ENCODE measurements around the gene CISD3.

Gene CISD3

DNA sequence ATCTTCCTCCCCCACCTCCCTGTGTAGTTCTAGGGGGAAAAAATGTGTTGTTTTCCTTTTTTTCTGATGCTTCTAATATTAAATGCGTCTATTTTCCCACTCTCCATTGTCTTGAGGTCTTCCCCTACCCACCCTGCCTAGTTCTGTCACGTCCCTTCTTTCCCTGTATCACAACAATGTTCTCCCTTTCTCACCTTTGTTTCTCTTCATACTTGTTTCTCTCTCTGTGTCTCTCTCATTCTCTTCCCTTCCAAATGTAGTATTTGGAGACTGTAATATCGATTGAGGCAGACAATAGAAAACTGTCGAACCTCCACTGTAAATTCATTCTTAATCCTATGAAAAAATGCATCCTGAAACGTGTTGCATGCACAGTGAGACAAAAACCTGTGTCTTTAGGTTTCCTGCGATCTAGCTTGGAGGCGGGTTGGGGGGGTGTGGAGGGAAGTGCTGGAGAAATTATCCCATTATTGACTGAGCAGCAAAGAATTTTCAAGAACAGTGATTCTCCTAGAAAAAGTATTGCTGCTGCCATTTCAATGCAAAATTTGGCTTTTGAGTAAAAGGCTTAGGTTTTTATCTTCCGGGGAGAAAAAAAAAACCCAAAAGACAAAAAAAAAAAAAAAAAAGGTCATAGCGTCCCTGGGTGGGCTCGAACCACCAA, 21.1 kb downstream of the CISD3 start:
- peak overlapping the region; percentile 84 for H3K4me3 ChIP-seq (ENCODE audit: insufficient read length, low read depth)
- no peak for DNase-seq (ENCODE audit: low read depth, low spot score)

DNA sequence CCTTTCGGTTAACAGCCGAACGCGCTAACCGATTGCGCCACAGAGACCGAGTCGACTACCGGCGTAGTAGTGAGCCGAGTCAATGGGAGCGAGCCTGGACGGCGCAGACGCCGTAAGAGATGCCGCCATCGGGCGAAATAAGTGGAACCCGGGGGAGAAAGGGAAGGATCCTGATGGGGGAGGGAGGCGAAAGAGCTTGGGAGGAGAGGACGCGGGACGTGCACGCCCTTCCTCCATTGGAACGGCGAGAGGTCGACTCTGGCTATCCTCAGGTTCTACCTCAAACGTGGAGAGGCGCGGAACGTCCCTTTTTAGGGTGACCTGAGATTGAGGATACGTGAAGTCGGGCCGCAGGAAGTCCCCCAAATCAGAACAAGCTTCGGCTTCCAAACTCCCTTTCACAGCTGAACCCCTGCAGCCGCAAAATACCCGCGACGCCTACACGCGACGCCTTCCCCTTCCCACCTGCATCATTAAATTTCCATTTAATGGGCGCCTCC, 21.7 kb downstream of the CISD3 start:
- no peaks in the 10 kb centered on the region for H3K9me3 ChIP-seq (ENCODE audit: insufficient read depth, low read length)

More for the DNA sequence above, 21.1 kb downstream of the CISD3 start:
- peaks cover 33% of the 10 kb centered on the region for H3K36me3 ChIP-seq (ENCODE audit: insufficient read depth, insufficient read length, low read length)
- TF ChIP-seq ZNF274 (IDR thresholded peaks at IDR 0.05; ENCODE audit: low read depth, low read length) (no peak), SUZ12 (IDR thresholded peaks at IDR 0.05; ENCODE audit: extremely low read depth, insufficient read depth, insufficient read length) (no peak), YY1 (IDR thresholded peaks at IDR 0.05; ENCODE audit: insufficient read depth, insufficient read length) (no peak)
- H3K4me1 ChIP-seq (ENCODE audit: insufficient read depth, insufficient read length) = peaks cover 8% of the 10 kb centered on the region
- no peaks in the 10 kb centered on the region for H3K9me3 ChIP-seq (ENCODE audit: insufficient read depth, low read length)
- peaks cover 17% of the 10 kb centered on the region for H3K27me3 ChIP-seq (ENCODE audit: insufficient read depth, insufficient read length)
- H3K9ac ChIP-seq (ENCODE audit: insufficient read length, low read depth) = peak overlapping the region; percentile 98

DNA sequence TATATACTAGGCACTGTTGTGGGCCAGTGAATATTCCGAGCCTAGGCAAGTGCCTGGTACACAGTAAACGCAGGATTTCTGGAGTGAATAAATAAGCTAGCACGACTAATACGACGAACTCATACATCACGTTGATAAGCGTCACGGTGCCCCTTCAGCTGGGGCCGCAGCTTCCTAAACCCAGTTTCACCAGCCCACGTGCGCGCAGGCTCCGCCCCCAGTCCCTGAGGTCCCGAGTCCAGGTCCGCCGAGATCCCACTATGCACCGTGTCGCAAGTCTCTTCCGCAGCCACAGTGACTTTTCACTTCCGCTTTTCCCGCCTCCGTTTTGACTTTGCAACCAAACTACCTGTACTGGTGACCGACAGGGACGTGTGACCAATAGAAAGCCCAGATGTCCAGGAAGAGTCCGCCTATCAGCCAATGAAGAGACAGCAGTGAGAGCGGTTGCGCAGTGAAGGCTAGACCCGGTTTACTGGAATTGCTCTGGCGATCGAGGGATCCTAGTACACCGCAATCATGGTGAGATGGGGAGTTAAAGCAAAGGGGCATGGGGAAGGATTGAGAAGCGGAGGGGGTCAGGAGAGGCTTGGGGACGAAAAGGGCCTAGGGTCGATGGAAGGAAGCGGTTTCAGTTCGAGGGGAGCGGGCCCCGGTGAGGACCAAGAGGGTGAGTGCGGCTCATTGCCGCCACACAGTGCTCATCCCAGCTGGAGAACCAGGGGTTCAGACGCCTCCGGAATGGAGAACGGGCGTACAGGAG, 22.3 kb downstream of the CISD3 start, which contains the start of gene PSMB3:
Gene PSMB3 (plus strand): TSS at position 434 of the 763 bp plus-strand sequence. CDS start 86 bp downstream, at position 520.
- Histone ChIP-seq H3K9ac (ENCODE audit: insufficient read length, low read depth) (peak within 1 kb of the TSS; percentile 100), H3K9me3 (ENCODE audit: insufficient read depth, low read length) (no peaks in the 10 kb centered on the region), H3K36me3 (ENCODE audit: insufficient read depth, insufficient read length, low read length) (peaks cover 42% of the 10 kb centered on the region), H3K4me3 (ENCODE audit: insufficient read length, low read depth) (peak within 1 kb of the TSS; percentile 100), H3K27me3 (ENCODE audit: insufficient read depth, insufficient read length) (peaks cover 17% of the 10 kb centered on the region), H3K4me1 (ENCODE audit: insufficient read depth, insufficient read length) (peaks cover 4% of the 10 kb centered on the region)
- TF ChIP-seq SUZ12 (IDR thresholded peaks at IDR 0.05; ENCODE audit: extremely low read depth, insufficient read depth, insufficient read length) = no peak
- TF ChIP-seq YY1 (IDR thresholded peaks at IDR 0.05; ENCODE audit: insufficient read depth, insufficient read length) = no peak
- TF ChIP-seq ZNF274 (IDR thresholded peaks at IDR 0.05; ENCODE audit: low read depth, low read length) = no peak
- DNase-seq (ENCODE audit: low read depth, low spot score) = peak; percentile 96

More for the DNA sequence above, 21.7 kb downstream of the CISD3 start:
- Histone ChIP-seq H3K4me3 (ENCODE audit: insufficient read length, low read depth) (peak overlapping the region; percentile 100), H3K27me3 (ENCODE audit: insufficient read depth, insufficient read length) (peaks cover 17% of the 10 kb centered on the region), H3K9ac (ENCODE audit: insufficient read length, low read depth) (peak overlapping the region; percentile 90), H3K36me3 (ENCODE audit: insufficient read depth, insufficient read length, low read length) (peaks cover 37% of the 10 kb centered on the region), H3K4me1 (ENCODE audit: insufficient read depth, insufficient read length) (peaks cover 4% of the 10 kb centered on the region)
- no peak for DNase-seq (ENCODE audit: low read depth, low spot score)
- no peak for TF ChIP-seq ZNF274 (IDR thresholded peaks at IDR 0.05; ENCODE audit: low read depth, low read length)
- TF ChIP-seq YY1 (IDR thresholded peaks at IDR 0.05; ENCODE audit: insufficient read depth, insufficient read length) = peak; percentile 19
- TF ChIP-seq SUZ12 (IDR thresholded peaks at IDR 0.05; ENCODE audit: extremely low read depth, insufficient read depth, insufficient read length) = no peak

- TF ChIP-seq SUZ12 (IDR thresholded peaks at IDR 0.05; ENCODE audit: extremely low read depth, insufficient read depth, insufficient read length) = no peak
- no peak for TF ChIP-seq ZNF274 (IDR thresholded peaks at IDR 0.05; ENCODE audit: low read depth, low read length)
- TF ChIP-seq YY1 (IDR thresholded peaks at IDR 0.05; ENCODE audit: insufficient read depth, insufficient read length) = no peak
- Histone ChIP-seq H3K4me1 (ENCODE audit: insufficient read depth, insufficient read length) (peaks cover 4% of the 10 kb centered on the region), H3K9me3 (ENCODE audit: insufficient read depth, low read length) (no peaks in the 10 kb centered on the region), H3K27me3 (ENCODE audit: insufficient read depth, insufficient read length) (peaks cover 17% of the 10 kb centered on the region), H3K4me3 (ENCODE audit: insufficient read length, low read depth) (peak overlapping the region; percentile 100), H3K9ac (ENCODE audit: insufficient read length, low read depth) (peak overlapping the region; percentile 100), H3K36me3 (ENCODE audit: insufficient read depth, insufficient read length, low read length) (peaks cover 47% of the 10 kb centered on the region)
- DNase-seq (ENCODE audit: low read depth, low spot score) = no peak
Measured at GRCh38 chr17:38753071-38753506, 22.9 kb downstream of the CISD3 start.

GRCh38 chr17:38761612-38762011, 31.5 kb downstream of the CISD3 start:
- Histone ChIP-seq H3K9me3 (ENCODE audit: insufficient read depth, low read length) (no peaks in the 10 kb centered on the region), H3K9ac (ENCODE audit: insufficient read length, low read depth) (no peak overlapping the region), H3K36me3 (ENCODE audit: insufficient read depth, insufficient read length, low read length) (peaks cover 90% of the 10 kb centered on the region), H3K4me1 (ENCODE audit: insufficient read depth, insufficient read length) (no peaks in the 10 kb centered on the region), H3K4me3 (ENCODE audit: insufficient read length, low read depth) (no peak overlapping the region), H3K27me3 (ENCODE audit: insufficient read depth, insufficient read length) (no peaks in the 10 kb centered on the region)
- no peak for DNase-seq (ENCODE audit: low read depth, low spot score)
- TF ChIP-seq ZNF274 (IDR thresholded peaks at IDR 0.05; ENCODE audit: low read depth, low read length) (no peak), SUZ12 (IDR thresholded peaks at IDR 0.05; ENCODE audit: extremely low read depth, insufficient read depth, insufficient read length) (no peak), YY1 (IDR thresholded peaks at IDR 0.05; ENCODE audit: insufficient read depth, insufficient read length) (no peak)

- no peak for DNase-seq (ENCODE audit: low read depth, low spot score)
- TF ChIP-seq YY1 (IDR thresholded peaks at IDR 0.05; ENCODE audit: insufficient read depth, insufficient read length) (no peak), SUZ12 (IDR thresholded peaks at IDR 0.05; ENCODE audit: extremely low read depth, insufficient read depth, insufficient read length) (no peak), ZNF274 (IDR thresholded peaks at IDR 0.05; ENCODE audit: low read depth, low read length) (no peak)
- Histone ChIP-seq H3K4me1 (ENCODE audit: insufficient read depth, insufficient read length) (no peaks in the 10 kb centered on the region), H3K36me3 (ENCODE audit: insufficient read depth, insufficient read length, low read length) (peaks cover 90% of the 10 kb centered on the region), H3K27me3 (ENCODE audit: insufficient read depth, insufficient read length) (no peaks in the 10 kb centered on the region), H3K9ac (ENCODE audit: insufficient read length, low read depth) (no peak overlapping the region), H3K9me3 (ENCODE audit: insufficient read depth, low read length) (no peaks in the 10 kb centered on the region), H3K4me3 (ENCODE audit: insufficient read length, low read depth) (no peak overlapping the region)
Measured at GRCh38 chr17:38762231-38762630, 32.1 kb downstream of the CISD3 start.

DNA sequence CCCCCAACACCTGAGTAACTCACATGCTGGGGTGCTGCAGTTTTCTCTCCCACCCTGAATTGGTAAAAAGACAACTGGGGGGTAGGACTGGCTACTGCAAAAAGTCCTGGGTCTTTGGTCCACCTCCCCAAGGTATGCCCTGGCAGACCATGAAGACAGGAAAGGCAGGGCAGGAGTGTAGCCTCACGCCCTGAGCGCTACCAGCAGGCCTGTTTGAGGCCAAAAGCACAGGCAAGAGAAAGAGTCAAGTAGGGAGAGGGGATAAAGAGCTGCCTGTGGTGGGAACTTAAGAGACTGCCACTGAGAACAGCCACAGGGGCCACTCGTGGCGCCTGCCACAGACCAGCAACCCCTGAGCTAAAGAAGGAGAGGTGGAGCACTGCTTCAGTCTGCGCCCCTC, 36.2 kb downstream of the CISD3 start:
- H3K9ac ChIP-seq (ENCODE audit: insufficient read length, low read depth) = no peak overlapping the region
- no peak overlapping the region for H3K4me3 ChIP-seq (ENCODE audit: insufficient read length, low read depth)
- H3K36me3 ChIP-seq (ENCODE audit: insufficient read depth, insufficient read length, low read length) = peaks cover 93% of the 10 kb centered on the region
- TF ChIP-seq ZNF274 (IDR thresholded peaks at IDR 0.05; ENCODE audit: low read depth, low read length) (no peak), YY1 (IDR thresholded peaks at IDR 0.05; ENCODE audit: insufficient read depth, insufficient read length) (no peak), SUZ12 (IDR thresholded peaks at IDR 0.05; ENCODE audit: extremely low read depth, insufficient read depth, insufficient read length) (no peak)
- no peak for DNase-seq (ENCODE audit: low read depth, low spot score)
- no peaks in the 10 kb centered on the region for H3K27me3 ChIP-seq (ENCODE audit: insufficient read depth, insufficient read length)
- H3K9me3 ChIP-seq (ENCODE audit: insufficient read depth, low read length) = no peaks in the 10 kb centered on the region
- H3K4me1 ChIP-seq (ENCODE audit: insufficient read depth, insufficient read length) = no peaks in the 10 kb centered on the region

Data from NT2/D1 (cell line).